Right lobe of liver (tissue), 4 donors: Measurements from ENCODE around the gene OGA.

Source experiments
- CTCF ChIP-seq, 4 donors: fragments of 200-600 bp in 3 of 4; fragments of 450-650 bp in 1 of 4; IDR thresholded peaks; one replicate each; pipeline versions ENCODE4 v1.5.1 to v1.8.0; 2016 to 2022; ENCODE audit warnings: antibody characterized with exemption in 4 of 4, mild to moderate bottlenecking in 2 of 4
- POLR2A ChIP-seq: fragments of 450-650 bp; IDR thresholded peaks from one replicate; pipeline ENCODE4 v1.6.1; 2017; ENCODE audit warnings: antibody characterized with exemption, mild to moderate bottlenecking
- donor health status: DM: no; HTN: no; CAD: no.
- donor health status: DM: no; HTN: no; CAD: no.
- donor health status: DM: no; HTN: yes; CAD: no.

GRCh38 chr10:101768791-101769170 is 49.5 kb downstream of the OGA start:
- TF ChIP-seq POLR2A (no peak), CTCF (IDR thresholded peaks at IDR 0.05) (no peak)
